Measurements from ENCODE around the gene PEX11G. TPM values are rescaled to one million over a fixed set of nuclear protein-coding genes. Genes with fewer than 3 reads are reported as not detected.

Gene PEX11G
- polyA plus RNA-seq, 2 of the 4 experiments (the other 2 are of a cell fraction): 1.3 to 1.9 TPM

DNA sequence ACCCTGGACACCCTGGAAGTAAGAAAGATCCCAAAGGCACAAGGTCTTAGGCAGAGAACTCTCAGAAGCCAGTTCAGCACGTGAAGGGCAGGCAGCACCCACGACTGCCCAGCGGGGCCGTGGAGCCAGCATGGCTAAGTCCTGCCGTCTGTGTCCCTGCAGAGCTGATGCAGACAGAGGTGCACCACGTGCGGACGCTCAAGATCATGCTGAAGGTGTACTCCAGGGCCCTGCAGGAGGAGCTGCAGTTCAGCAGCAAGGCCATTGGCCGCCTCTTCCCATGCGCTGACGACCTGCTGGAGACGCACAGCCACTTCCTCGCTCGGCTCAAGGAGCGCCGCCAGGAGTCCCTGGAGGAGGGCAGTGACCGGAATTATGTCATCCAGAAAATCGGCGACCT, 44.8 kb downstream of the PEX11G start:
- DNase-seq (ENCODE audit: low read depth in 1 of 2, low spot score in 1 of 2) (no peak), FAIRE-seq (no peak), ATAC-seq (no peak)
- WGBS (ENCODE audit: missing lambda C conversion rate): 95% methylated on average over 16 of the region's 19 CpGs
- TF ChIP-seq HOXB5 (CRISPR knock-in tag; IDR thresholded peaks at IDR 0.05) (no peak), POLR2A (IDR thresholded peaks at IDR 0.05; ENCODE audit: low read length) (no peak), TP53 (CRISPR knock-in tag; IDR thresholded peaks at IDR 0.05) (no peak), NFE2L2 (conservative IDR thresholded peaks at IDR 0.05; ENCODE audit: low read length) (no peak)
- TF ChIP-seq, protein P1, sequence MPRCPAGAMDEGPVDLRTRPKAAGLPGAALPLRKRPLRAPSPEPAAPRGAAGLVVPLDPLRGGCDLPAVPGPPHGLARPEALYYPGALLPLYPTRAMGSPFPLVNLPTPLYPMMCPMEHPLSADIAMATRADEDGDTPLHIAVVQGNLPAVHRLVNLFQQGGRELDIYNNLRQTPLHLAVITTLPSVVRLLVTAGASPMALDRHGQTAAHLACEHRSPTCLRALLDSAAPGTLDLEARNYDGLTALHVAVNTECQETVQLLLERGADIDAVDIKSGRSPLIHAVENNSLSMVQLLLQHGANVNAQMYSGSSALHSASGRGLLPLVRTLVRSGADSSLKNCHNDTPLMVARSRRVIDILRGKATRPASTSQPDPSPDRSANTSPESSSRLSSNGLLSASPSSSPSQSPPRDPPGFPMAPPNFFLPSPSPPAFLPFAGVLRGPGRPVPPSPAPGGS (IDR thresholded peaks at IDR 0.05): no peak
- TF ChIP-seq, protein P2, sequence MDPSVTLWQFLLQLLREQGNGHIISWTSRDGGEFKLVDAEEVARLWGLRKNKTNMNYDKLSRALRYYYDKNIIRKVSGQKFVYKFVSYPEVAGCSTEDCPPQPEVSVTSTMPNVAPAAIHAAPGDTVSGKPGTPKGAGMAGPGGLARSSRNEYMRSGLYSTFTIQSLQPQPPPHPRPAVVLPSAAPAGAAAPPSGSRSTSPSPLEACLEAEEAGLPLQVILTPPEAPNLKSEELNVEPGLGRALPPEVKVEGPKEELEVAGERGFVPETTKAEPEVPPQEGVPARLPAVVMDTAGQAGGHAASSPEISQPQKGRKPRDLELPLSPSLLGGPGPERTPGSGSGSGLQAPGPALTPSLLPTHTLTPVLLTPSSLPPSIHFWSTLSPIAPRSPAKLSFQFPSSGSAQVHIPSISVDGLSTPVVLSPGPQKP (IDR thresholded peaks at IDR 0.05; ENCODE audit: low read depth, low read length): no peak
- H3K27ac ChIP-seq: no peak overlapping the region
- H3K4me1 ChIP-seq: no peaks in the 10 kb centered on the region
- POLR2A ChIA-PET: no interaction called here
- no peak overlapping the region for H3K4me2 ChIP-seq
- CTCF ChIA-PET: no interaction called here
- H3K4me3 ChIP-seq: no peak overlapping the region
- H3K9me3 ChIP-seq: no peaks in the 10 kb centered on the region

DNA sequence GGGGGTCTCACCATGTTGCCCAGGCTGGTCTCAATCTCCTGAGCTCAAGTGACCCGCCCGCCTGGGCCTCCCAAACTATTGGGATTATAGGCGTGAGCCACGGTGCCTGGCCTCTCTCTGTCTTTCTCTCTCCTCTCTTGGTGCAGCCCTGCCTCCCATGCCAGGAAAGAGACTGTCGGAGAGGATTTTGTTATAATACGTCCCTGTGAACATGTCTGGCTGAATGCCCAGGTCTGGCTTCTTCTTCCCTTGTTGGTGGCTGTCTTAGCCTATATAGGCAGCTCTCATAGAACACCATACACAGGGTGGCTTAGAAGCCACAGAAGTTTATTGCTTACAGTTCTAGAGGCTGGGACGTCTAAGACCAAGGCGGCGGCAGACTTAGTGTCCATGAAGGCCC, 46.4 kb downstream of the PEX11G start:
- FAIRE-seq (no peak), DNase-seq (ENCODE audit: low read depth in 1 of 2, low spot score in 1 of 2) (no peak), ATAC-seq (no peak)
- Histone ChIP-seq H3K4me3 (no peak overlapping the region), H3K4me1 (no peaks in the 10 kb centered on the region), H3K9me3 (no peaks in the 10 kb centered on the region), H3K4me2 (no peak overlapping the region), H3K27ac (no peak overlapping the region)
- TF ChIP-seq MYC (IDR thresholded peaks at IDR 0.05; ENCODE audit: borderline replicate concordance, low read length) (no peak), POLR2A (IDR thresholded peaks at IDR 0.05; ENCODE audit: low read length) (no peak), CBX2 (IDR thresholded peaks at IDR 0.05; ENCODE audit: borderline replicate concordance, low read depth) (no peak), ESRRA (IDR thresholded peaks at IDR 0.05; ENCODE audit: borderline replicate concordance, low read length) (no peak), RFX5 (IDR thresholded peaks at IDR 0.05) (no peak), NPAS2 (CRISPR knock-in tag; IDR thresholded peaks at IDR 0.05; ENCODE audit: borderline replicate concordance) (no peak), EP300 (IDR thresholded peaks at IDR 0.05) (no peak), KDM1A (IDR thresholded peaks at IDR 0.05; ENCODE audit: low read depth) (no peak), HEYL (CRISPR knock-in tag; IDR thresholded peaks at IDR 0.05) (no peak), HDAC2 (IDR thresholded peaks at IDR 0.05) (no peak), CBX8 (IDR thresholded peaks at IDR 0.05) (no peak), GATA3 (IDR thresholded peaks at IDR 0.05; ENCODE audit: borderline replicate concordance) (no peak), NR3C1 (IDR thresholded peaks at IDR 0.05) (no peak), RARB (CRISPR knock-in tag; IDR thresholded peaks at IDR 0.05) (no peak)
- TF ChIP-seq, protein P3, sequence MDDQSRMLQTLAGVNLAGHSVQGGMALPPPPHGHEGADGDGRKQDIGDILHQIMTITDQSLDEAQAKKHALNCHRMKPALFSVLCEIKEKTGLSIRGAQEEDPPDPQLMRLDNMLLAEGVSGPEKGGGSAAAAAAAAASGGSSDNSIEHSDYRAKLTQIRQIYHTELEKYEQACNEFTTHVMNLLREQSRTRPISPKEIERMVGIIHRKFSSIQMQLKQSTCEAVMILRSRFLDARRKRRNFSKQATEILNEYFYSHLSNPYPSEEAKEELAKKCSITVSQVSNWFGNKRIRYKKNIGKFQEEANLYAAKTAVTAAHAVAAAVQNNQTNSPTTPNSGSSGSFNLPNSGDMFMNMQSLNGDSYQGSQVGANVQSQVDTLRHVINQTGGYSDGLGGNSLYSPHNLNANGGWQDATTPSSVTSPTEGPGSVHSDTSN (IDR thresholded peaks at IDR 0.05): no peak
- TF ChIP-seq, protein P4, sequence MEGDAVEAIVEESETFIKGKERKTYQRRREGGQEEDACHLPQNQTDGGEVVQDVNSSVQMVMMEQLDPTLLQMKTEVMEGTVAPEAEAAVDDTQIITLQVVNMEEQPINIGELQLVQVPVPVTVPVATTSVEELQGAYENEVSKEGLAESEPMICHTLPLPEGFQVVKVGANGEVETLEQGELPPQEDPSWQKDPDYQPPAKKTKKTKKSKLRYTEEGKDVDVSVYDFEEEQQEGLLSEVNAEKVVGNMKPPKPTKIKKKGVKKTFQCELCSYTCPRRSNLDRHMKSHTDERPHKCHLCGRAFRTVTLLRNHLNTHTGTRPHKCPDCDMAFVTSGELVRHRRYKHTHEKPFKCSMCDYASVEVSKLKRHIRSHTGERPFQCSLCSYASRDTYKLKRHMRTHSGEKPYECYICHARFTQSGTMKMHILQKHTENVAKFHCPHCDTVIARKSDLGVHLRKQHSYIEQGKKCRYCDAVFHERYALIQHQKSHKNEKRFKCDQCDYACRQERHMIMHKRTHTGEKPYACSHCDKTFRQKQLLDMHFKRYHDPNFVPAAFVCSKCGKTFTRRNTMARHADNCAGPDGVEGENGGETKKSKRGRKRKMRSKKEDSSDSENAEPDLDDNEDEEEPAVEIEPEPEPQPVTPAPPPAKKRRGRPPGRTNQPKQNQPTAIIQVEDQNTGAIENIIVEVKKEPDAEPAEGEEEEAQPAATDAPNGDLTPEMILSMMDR (IDR thresholded peaks at IDR 0.05): no peak
- TF ChIP-seq, protein P5, sequence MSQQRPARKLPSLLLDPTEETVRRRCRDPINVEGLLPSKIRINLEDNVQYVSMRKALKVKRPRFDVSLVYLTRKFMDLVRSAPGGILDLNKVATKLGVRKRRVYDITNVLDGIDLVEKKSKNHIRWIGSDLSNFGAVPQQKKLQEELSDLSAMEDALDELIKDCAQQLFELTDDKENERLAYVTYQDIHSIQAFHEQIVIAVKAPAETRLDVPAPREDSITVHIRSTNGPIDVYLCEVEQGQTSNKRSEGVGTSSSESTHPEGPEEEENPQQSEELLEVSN (IDR thresholded peaks at IDR 0.05; ENCODE audit: borderline replicate concordance, low read depth): no peak
- WGBS (ENCODE audit: missing lambda C conversion rate): 95% methylated on average over 9 of the region's 9 CpGs
- ChIA-PET CTCF (no interaction called here), POLR2A (no interaction called here)
